ENCODE data around the gene AK2. TPM values are rescaled to one million over a fixed set of nuclear protein-coding genes. Genes with fewer than 3 reads are reported as not detected.
A peak's percentile ranks its signal among the peaks of the same experiment; 100 is the strongest.
"Not testable (repeated sequence)": the region's sequence is repeated elsewhere in the genome, so short reads cannot be mapped to it uniquely, and the experiment has no call there.

AK2 gene
- total and polyA plus RNA-seq, 7 donors: 79.6 to 202 (median 139) TPM

GRCh38 chr1:33029921-33030320 is 6.8 kb downstream of the AK2 start:
- DNase-seq: no peak
- intact Hi-C loops (cut with DNase I): no loop called here
- Histone ChIP-seq H3K27me3 (no peaks in the 10 kb centered on the region), H3K4me1 (peaks cover 0 to 35% (median 26%) of the 10 kb centered on the region in 4 donors), H3K9me3 (no peaks in the 10 kb centered on the region), H3K27ac (peak overlapping the region in 2 of 4 donors; percentile 22 to 55), H3K4me3 (no peak overlapping the region), H3K36me3 (no peaks in the 10 kb centered on the region)
- WGBS, 2 donors: 92 to 93% methylated on average over 5 of the region's 5 CpGs
- no peak for TF ChIP-seq POLR2AphosphoS5 (IDR thresholded peaks at IDR 0.05)
- no peak for TF ChIP-seq CTCF (IDR thresholded peaks at IDR 0.05)
- no peak for TF ChIP-seq EP300 (IDR thresholded peaks at IDR 0.05)
- no peak for TF ChIP-seq POLR2A (IDR thresholded peaks at IDR 0.05)

GRCh38 chr1:33029209-33029608 is 7.5 kb downstream of the AK2 start:
- DNase-seq: no peak
- Histone ChIP-seq H3K27ac (no peak overlapping the region), H3K9me3 (no peaks in the 10 kb centered on the region), H3K4me1 (peaks cover 0 to 28% (median 23%) of the 10 kb centered on the region in 4 donors), H3K4me3 (no peak overlapping the region), H3K27me3 (no peaks in the 10 kb centered on the region), H3K36me3 (peaks cover 0 to 2% (median under 1%) of the 10 kb centered on the region in 4 donors)
- intact Hi-C loops (cut with DNase I): no loop called here
- no peak for TF ChIP-seq POLR2AphosphoS5 (IDR thresholded peaks at IDR 0.05)
- no peak for TF ChIP-seq POLR2A (IDR thresholded peaks at IDR 0.05)
- TF ChIP-seq EP300 (IDR thresholded peaks at IDR 0.05): no peak
- no peak for TF ChIP-seq CTCF (IDR thresholded peaks at IDR 0.05)
- WGBS, 2 donors: 93 to 97% methylated on average over 4 of the region's 4 CpGs

- Histone ChIP-seq H3K27me3 (no peaks in the 10 kb centered on the region), H3K36me3 (peaks cover 0 to 36% (median 28%) of the 10 kb centered on the region in 4 donors), H3K27ac (no peak overlapping the region), H3K4me1 (peaks cover 0 to 9% (median 7%) of the 10 kb centered on the region in 4 donors), H3K4me3 (no peak overlapping the region), H3K9me3 (no peaks in the 10 kb centered on the region)
- intact Hi-C loops (cut with DNase I): no loop called here
- DNase-seq: no peak
- 94 to 96% methylated on average over 4 of the region's 4 CpGs for WGBS, 2 donors
- TF ChIP-seq POLR2A (IDR thresholded peaks at IDR 0.05) (no peak), EP300 (IDR thresholded peaks at IDR 0.05) (no peak), POLR2AphosphoS5 (IDR thresholded peaks at IDR 0.05) (no peak), CTCF (IDR thresholded peaks at IDR 0.05) (no peak)
Observed at GRCh38 chr1:33025761-33026160, 10.9 kb downstream of the AK2 start.

GRCh38 chr1:33025180-33025569 is 11.5 kb downstream of the AK2 start:
- 26 to 63% methylated on average over 1 of the region's 1 CpG for WGBS, 2 donors

DNA sequence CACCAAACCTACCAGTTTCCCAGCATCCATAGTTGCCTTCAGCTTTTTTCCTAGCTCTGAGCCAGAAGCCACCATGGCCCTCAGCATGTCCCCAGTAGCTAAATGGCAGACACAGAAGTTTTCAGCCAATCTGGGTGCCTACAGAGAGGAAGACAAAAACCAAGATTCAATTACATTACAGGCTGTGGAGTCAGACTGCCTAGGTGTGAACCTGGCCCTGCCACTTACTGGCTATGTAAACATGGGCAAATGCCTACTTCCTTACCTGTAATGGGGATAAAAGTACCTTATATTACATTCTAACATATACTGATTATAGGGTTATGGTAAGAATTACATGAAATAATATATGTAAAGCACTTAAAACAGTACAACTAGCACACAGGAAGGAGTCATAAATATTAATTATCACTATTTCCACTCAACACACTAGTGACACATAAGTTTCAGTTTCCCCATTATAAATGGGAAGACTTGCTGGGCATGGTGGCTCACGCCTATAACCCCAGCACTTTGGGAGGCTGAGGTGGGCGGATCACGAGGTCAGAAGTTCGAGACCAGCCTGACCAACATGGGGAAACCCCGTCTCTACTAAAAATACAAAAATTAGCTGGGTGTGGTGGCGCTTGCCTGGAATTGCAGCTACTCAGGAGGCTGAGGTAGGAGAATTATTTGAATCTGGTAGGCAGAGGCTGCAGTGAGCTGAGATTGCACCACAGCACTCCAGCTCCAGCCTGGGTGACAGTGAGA is 12.1 kb downstream of the AK2 start:
- peaks cover 0 to 48% (median 33%) of the 10 kb centered on the region in 4 donors for H3K36me3 ChIP-seq
- H3K4me1 ChIP-seq; H3K27ac ChIP-seq; intact Hi-C loops (cut with DNase I); DNase-seq; H3K9me3 ChIP-seq; H3K27me3 ChIP-seq; H3K4me3 ChIP-seq: not testable (repeated sequence)
- 41 to 59% methylated on average over 6 of the region's 6 CpGs for WGBS, 2 donors

More at GRCh38 chr1:33025180-33025569, 11.5 kb downstream of the AK2 start:
- TF ChIP-seq POLR2A (IDR thresholded peaks at IDR 0.05): no peak
- no peak for TF ChIP-seq EP300 (IDR thresholded peaks at IDR 0.05)
- no peak for TF ChIP-seq CTCF (IDR thresholded peaks at IDR 0.05)
- TF ChIP-seq POLR2AphosphoS5 (IDR thresholded peaks at IDR 0.05): no peak
- H3K27ac ChIP-seq: no peak overlapping the region
- no peak overlapping the region for H3K4me3 ChIP-seq
- peaks cover 0 to 42% (median 31%) of the 10 kb centered on the region in 4 donors for H3K36me3 ChIP-seq
- H3K27me3 ChIP-seq: no peaks in the 10 kb centered on the region
- no peaks in the 10 kb centered on the region for H3K9me3 ChIP-seq
- peaks cover 0 to 3% (median 1%) of the 10 kb centered on the region in 4 donors for H3K4me1 ChIP-seq
- intact Hi-C loops (cut with DNase I): no loop called here
- DNase-seq: no peak

All from sigmoid colon (tissue), 7 donors.